HEK293T (cell line): Measurements from ENCODE around the gene ZNF580.

Experiments
- ARNT ChIP-seq: fragments of 450-650 bp; IDR thresholded peaks from 2 replicates; pipeline ENCODE4 v1.6.1; 2017; ENCODE audit warnings: mild to moderate bottlenecking
- BHLHE40 ChIP-seq: fragments of 450-650 bp; IDR thresholded peaks from 2 replicates; pipeline ENCODE4 v1.6.1; 2016; ENCODE audit warnings: mild to moderate bottlenecking, moderate library complexity, borderline replicate concordance
- ELF4 ChIP-seq: fragments of 450-650 bp; IDR thresholded peaks from 2 replicates; pipeline ENCODE4 v1.6.1; 2017; ENCODE audit warnings: antibody characterized with exemption
- FOXA1 ChIP-seq: fragments of 450-650 bp; IDR thresholded peaks from 2 replicates; pipeline ENCODE4 v1.6.1; 2016; ENCODE audit warnings: mild to moderate bottlenecking
- FOXK2 ChIP-seq: fragments of 450-650 bp; IDR thresholded peaks from 2 replicates; pipeline ENCODE4 v1.6.1; 2016; ENCODE audit warnings: mild to moderate bottlenecking
- FOXM1 ChIP-seq: fragments of 450-650 bp; IDR thresholded peaks from 2 replicates; pipeline ENCODE4 v1.6.1; 2017; ENCODE audit warnings: mild to moderate bottlenecking, borderline replicate concordance
- HDGF ChIP-seq: fragments of 450-650 bp; IDR thresholded peaks from 2 replicates; pipeline ENCODE4 v1.6.1; 2017; ENCODE audit warnings: antibody characterized with exemption, borderline replicate concordance
- L3MBTL2 ChIP-seq: fragments of 450-650 bp; conservative IDR thresholded peaks from 2 replicates; pipeline ENCODE4 v1.6.1; 2016; ENCODE audit warnings: mild to moderate bottlenecking
- LEF1 ChIP-seq: fragments of 450-650 bp; IDR thresholded peaks from 2 replicates; pipeline ENCODE4 v1.6.1; 2017; ENCODE audit warnings: mild to moderate bottlenecking, borderline replicate concordance
- NFRKB ChIP-seq: fragments of 450-650 bp; IDR thresholded peaks from 2 replicates; pipeline ENCODE4 v1.6.1; 2016; ENCODE audit warnings: mild to moderate bottlenecking, moderate library complexity
- SP1 ChIP-seq: fragments of 450-650 bp; IDR thresholded peaks from 2 replicates; pipeline ENCODE4 v1.6.1; 2017
- SUZ12 ChIP-seq: fragments of 450-650 bp; IDR thresholded peaks from 2 replicates; pipeline ENCODE4 v1.6.1; 2016; ENCODE audit warnings: mild to moderate bottlenecking
- TARDBP ChIP-seq: fragments of 450-650 bp; IDR thresholded peaks from 2 replicates; pipeline ENCODE4 v1.6.1; 2016
- TF ChIP-seq, protein P1 (sequence below): fragments of 450-650 bp; IDR thresholded peaks from 2 replicates; pipeline ENCODE4 v1.6.1; 2016

DNA sequence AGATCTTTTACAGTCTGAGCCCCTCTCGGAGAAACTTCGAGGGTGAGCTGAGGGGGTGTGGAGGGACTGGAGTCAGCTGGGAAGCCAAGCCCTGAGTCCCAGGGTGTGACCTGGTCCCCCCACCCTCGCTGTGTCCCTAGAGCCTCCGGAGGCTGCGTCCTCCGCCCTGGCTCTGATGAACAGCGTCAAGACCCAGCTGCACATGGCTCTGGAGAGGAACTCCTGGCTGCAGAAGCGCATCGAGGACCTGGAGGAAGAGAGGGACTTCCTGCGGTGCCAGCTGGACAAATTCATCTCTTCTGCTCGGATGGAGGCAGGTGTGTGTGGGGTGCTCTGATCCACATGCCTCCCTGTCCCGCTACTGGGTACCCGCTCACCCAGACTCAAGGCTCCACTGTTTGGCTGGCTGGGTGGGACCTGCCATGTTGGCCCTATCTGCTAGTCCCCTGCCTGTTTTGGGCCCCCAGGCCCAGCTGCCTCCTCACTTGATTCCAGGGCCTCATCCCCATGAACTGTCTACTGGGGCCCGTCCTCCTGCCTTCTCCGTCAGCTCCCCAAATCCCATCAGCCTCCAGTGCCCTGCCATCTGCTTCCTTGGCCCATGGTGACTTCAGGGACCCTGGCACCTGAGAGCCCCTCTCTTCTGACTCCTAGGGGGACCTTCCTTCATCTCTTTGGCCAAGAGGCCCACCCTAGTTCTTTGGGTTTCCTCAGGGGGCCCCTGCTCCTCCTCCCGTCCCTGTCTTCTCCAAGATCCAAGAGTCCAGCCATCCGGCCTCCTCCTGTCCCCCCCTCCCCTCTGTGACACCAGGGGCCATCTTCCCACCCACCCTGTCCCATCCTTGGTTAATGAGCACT lies 8.7 kb downstream of the ZNF580 start:
- TF ChIP-seq HDGF = no peak
- no peak for TF ChIP-seq NFRKB
- TF ChIP-seq FOXA1 = no peak
- TF ChIP-seq ELF4 = no peak
- TF ChIP-seq, protein P1, sequence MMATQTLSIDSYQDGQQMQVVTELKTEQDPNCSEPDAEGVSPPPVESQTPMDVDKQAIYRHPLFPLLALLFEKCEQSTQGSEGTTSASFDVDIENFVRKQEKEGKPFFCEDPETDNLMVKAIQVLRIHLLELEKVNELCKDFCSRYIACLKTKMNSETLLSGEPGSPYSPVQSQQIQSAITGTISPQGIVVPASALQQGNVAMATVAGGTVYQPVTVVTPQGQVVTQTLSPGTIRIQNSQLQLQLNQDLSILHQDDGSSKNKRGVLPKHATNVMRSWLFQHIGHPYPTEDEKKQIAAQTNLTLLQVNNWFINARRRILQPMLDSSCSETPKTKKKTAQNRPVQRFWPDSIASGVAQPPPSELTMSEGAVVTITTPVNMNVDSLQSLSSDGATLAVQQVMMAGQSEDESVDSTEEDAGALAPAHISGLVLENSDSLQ = no peak
- no peak for TF ChIP-seq FOXM1
- no peak for TF ChIP-seq BHLHE40
- TF ChIP-seq SUZ12 = no peak
- TF ChIP-seq SP1 = no peak
- no peak for TF ChIP-seq L3MBTL2
- no peak for TF ChIP-seq FOXK2
- no peak for TF ChIP-seq ARNT
- TF ChIP-seq LEF1 = no peak
- no peak for TF ChIP-seq TARDBP
